ENCODE data around the gene SPRED2. TPM values are rescaled to one million over a fixed set of nuclear protein-coding genes. Genes with fewer than 3 reads are reported as not detected.

Gene SPRED2, protein sequence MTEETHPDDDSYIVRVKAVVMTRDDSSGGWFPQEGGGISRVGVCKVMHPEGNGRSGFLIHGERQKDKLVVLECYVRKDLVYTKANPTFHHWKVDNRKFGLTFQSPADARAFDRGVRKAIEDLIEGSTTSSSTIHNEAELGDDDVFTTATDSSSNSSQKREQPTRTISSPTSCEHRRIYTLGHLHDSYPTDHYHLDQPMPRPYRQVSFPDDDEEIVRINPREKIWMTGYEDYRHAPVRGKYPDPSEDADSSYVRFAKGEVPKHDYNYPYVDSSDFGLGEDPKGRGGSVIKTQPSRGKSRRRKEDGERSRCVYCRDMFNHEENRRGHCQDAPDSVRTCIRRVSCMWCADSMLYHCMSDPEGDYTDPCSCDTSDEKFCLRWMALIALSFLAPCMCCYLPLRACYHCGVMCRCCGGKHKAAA
- polyA plus RNA-seq (2013, experiment 1 of 2), result 14.5 TPM
- 19.8 TPM for polyA plus RNA-seq (2013, experiment 2 of 2)

DNA sequence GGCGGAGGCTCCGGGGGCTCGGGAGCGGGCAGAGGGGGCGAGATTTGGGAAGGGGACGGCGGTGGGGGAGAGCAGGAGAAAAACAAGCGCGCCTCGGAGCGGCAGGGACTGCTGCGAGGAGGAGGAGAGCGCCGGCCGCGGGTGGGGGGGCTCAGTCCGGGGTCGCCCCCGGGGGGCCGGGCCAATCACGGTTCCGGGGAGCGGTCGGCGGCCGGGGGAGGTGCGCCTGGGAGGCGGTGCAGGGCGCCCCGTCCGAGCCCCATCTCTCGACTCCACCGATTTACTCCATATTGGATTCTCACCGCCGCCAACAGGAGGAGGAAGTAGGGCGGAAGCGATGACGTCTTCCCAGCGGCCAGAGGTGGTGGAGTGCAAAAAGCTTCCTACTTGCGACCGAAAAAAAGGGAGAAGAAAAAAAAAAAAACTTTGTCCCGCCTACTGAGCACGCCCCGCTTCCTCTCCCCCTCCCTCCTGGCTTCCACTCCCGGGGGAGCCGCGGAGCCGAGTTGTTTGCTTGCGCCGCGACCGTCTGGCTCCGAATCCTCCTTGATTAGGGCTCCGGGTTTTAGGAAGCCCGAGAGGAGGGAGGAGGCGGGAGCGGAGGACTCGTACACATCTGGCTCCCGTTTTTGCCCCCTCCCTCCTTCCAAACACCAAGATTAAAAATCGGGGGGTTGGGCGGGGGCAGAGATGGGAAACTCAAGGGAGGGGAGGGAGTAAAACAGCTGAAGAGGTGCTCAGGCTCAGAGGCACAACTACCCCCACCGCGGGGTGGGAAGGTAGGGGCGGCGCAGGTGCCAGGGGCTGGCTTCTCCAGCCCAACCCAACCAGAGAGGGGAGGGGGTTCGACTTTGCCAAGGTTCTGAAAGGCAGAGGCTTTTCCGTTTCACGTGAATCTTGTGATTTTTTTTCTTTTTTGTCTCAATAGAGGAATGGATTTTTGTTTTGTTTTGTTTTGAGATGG is at the start of gene SPRED2:
Gene SPRED2, minus strand, starts transcription at position 373 of the 964 bp plus-strand sequence. CDS start 612 bp downstream, outside the sequence.
- Histone ChIP-seq H3K9me3 (ENCODE audit: insufficient read depth, low read depth, low read length) (no peaks in the 10 kb centered on the region), H3K27ac (ENCODE audit: low read depth, low read length) (peak within 1 kb of the TSS; percentile 51; the same call in 1 of the 2 replicates), H3K9ac (ENCODE audit: low read depth, low read length) (peak within 1 kb of the TSS; percentile 69), H3K36me3 (ENCODE audit: insufficient read depth, low read length) (no peaks in the 10 kb centered on the region), H3K4me3 (ENCODE audit: low read length) (peak within 1 kb of the TSS; percentile 69), H3K27me3 (ENCODE audit: insufficient read depth, low read length) (peaks cover 51% of the 10 kb centered on the region), H3K4me1 (ENCODE audit: insufficient read depth, low read length) (peaks cover 20% of the 10 kb centered on the region)
- WGBS, result under 1% methylated on average over 61 of the region's 68 CpGs

- no CpG with 5 or more reads among the region's 2 CpGs for WGBS
Observed at GRCh38 chr2:65481961-65482360, 49.6 kb upstream of the SPRED2 start.

DNA sequence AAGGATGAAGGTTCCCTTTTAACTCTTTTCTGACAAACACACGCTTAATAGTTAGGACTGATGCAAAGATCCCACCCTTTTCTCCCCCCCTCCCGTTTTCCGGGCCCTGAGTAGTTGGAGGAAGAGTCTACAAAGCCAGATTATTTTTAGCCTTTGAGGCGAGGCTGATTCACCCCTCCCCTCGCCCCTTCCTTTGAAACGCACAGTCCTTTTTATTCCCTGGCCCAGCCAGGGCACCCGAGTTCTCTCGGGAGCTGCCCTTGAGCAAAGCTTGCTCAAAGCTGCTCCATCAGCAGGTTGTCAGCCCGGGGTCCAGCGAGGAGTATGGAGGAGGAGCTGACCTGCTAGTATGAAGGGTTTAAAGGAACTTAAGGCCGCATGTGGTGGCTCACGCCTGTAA is 47.1 kb upstream of the SPRED2 start:
- Histone ChIP-seq H3K9ac (ENCODE audit: low read depth, low read length) (no peak overlapping the region), H3K4me3 (ENCODE audit: low read length) (no peak overlapping the region), H3K4me1 (ENCODE audit: insufficient read depth, low read length) (no peaks in the 10 kb centered on the region), H3K27me3 (ENCODE audit: insufficient read depth, low read length) (no peaks in the 10 kb centered on the region), H3K36me3 (ENCODE audit: insufficient read depth, low read length) (no peaks in the 10 kb centered on the region), H3K9me3 (ENCODE audit: insufficient read depth, low read depth, low read length) (no peaks in the 10 kb centered on the region), H3K27ac (ENCODE audit: low read depth, low read length) (no peak overlapping the region)
- WGBS, result 65% methylated on average over 9 of the region's 12 CpGs

More at GRCh38 chr2:65481961-65482360, 49.6 kb upstream of the SPRED2 start:
- no peaks in the 10 kb centered on the region for H3K36me3 ChIP-seq (ENCODE audit: insufficient read depth, low read length)
- no peaks in the 10 kb centered on the region for H3K27me3 ChIP-seq (ENCODE audit: insufficient read depth, low read length)
- H3K27ac ChIP-seq (ENCODE audit: low read depth, low read length), result no peak overlapping the region
- H3K9ac ChIP-seq (ENCODE audit: low read depth, low read length), result no peak overlapping the region
- H3K9me3 ChIP-seq (ENCODE audit: insufficient read depth, low read depth, low read length), result no peaks in the 10 kb centered on the region
- no peaks in the 10 kb centered on the region for H3K4me1 ChIP-seq (ENCODE audit: insufficient read depth, low read length)
- no peak overlapping the region for H3K4me3 ChIP-seq (ENCODE audit: low read length)

GRCh38 chr2:65478498-65479135 is 46.2 kb upstream of the SPRED2 start:
- Histone ChIP-seq H3K9me3 (ENCODE audit: insufficient read depth, low read depth, low read length) (no peaks in the 10 kb centered on the region), H3K27me3 (ENCODE audit: insufficient read depth, low read length) (no peaks in the 10 kb centered on the region), H3K4me1 (ENCODE audit: insufficient read depth, low read length) (no peaks in the 10 kb centered on the region), H3K27ac (ENCODE audit: low read depth, low read length) (no peak overlapping the region), H3K9ac (ENCODE audit: low read depth, low read length) (no peak overlapping the region), H3K4me3 (ENCODE audit: low read length) (no peak overlapping the region), H3K36me3 (ENCODE audit: insufficient read depth, low read length) (no peaks in the 10 kb centered on the region)
- 93% methylated on average over 7 of the region's 7 CpGs for WGBS

DNA sequence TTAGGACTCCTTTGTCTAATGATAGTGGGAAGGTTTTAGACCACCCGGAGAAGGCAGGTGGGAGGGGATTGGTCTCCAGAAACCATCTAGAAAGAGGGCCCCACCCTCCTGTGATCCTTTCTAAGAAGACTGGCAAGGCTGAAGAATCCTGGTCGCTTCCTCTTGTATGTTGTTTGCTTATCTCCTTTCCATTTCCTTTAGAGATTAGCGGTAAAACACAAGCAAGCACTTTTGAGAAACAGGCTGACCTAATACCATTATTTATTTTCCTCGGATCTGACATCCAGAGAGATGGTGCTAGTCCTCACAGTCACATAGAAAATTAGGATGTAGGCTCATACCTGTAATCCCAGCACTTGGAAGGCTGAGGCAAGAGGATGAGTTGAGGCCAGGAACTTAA is 45.2 kb upstream of the SPRED2 start:
- Histone ChIP-seq H3K4me1 (ENCODE audit: insufficient read depth, low read length) (no peaks in the 10 kb centered on the region), H3K4me3 (ENCODE audit: low read length) (no peak overlapping the region), H3K9ac (ENCODE audit: low read depth, low read length) (no peak overlapping the region), H3K27ac (ENCODE audit: low read depth, low read length) (no peak overlapping the region), H3K9me3 (ENCODE audit: insufficient read depth, low read depth, low read length) (no peaks in the 10 kb centered on the region), H3K27me3 (ENCODE audit: insufficient read depth, low read length) (no peaks in the 10 kb centered on the region), H3K36me3 (ENCODE audit: insufficient read depth, low read length) (no peaks in the 10 kb centered on the region)
- 87% methylated on average over 4 of the region's 4 CpGs for WGBS

GRCh38 chr2:65476778-65477177 is 44.4 kb upstream of the SPRED2 start:
- H3K27ac ChIP-seq (ENCODE audit: low read depth, low read length), result no peak overlapping the region
- H3K4me3 ChIP-seq (ENCODE audit: low read length), result no peak overlapping the region
- H3K9me3 ChIP-seq (ENCODE audit: insufficient read depth, low read depth, low read length), result no peaks in the 10 kb centered on the region
- WGBS, result 95% methylated on average over 9 of the region's 9 CpGs
- H3K27me3 ChIP-seq (ENCODE audit: insufficient read depth, low read length), result no peaks in the 10 kb centered on the region
- no peaks in the 10 kb centered on the region for H3K36me3 ChIP-seq (ENCODE audit: insufficient read depth, low read length)
- no peak overlapping the region for H3K9ac ChIP-seq (ENCODE audit: low read depth, low read length)
- no peaks in the 10 kb centered on the region for H3K4me1 ChIP-seq (ENCODE audit: insufficient read depth, low read length)

DNA sequence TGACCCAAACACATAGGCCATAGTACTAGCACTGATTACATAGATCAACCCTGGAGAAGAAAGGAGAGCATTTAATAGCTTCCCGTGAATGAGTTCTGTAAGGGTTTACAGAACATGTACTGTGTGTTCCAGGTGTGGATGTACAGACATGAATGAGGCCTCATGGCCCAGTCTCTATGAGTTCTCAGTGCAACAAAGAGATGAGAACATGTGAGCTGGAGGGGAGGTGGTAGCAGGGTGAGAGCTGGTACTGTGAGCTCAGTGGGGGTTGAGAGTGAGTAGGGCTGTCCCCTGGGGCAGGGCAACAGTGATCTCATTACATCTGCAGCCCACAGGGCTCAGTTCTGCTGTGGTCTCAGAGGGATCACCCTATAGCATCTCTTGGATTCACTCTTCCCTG is 42.6 kb upstream of the SPRED2 start:
- no peaks in the 10 kb centered on the region for H3K4me1 ChIP-seq (ENCODE audit: insufficient read depth, low read length)
- 84% methylated on average over 1 of the region's 1 CpG for WGBS
- H3K27me3 ChIP-seq (ENCODE audit: insufficient read depth, low read length), result no peaks in the 10 kb centered on the region
- no peak overlapping the region for H3K4me3 ChIP-seq (ENCODE audit: low read length)
- no peak overlapping the region for H3K9ac ChIP-seq (ENCODE audit: low read depth, low read length)
- H3K9me3 ChIP-seq (ENCODE audit: insufficient read depth, low read depth, low read length), result no peaks in the 10 kb centered on the region
- H3K27ac ChIP-seq (ENCODE audit: low read depth, low read length), result no peak overlapping the region
- H3K36me3 ChIP-seq (ENCODE audit: insufficient read depth, low read length), result no peaks in the 10 kb centered on the region

DNA sequence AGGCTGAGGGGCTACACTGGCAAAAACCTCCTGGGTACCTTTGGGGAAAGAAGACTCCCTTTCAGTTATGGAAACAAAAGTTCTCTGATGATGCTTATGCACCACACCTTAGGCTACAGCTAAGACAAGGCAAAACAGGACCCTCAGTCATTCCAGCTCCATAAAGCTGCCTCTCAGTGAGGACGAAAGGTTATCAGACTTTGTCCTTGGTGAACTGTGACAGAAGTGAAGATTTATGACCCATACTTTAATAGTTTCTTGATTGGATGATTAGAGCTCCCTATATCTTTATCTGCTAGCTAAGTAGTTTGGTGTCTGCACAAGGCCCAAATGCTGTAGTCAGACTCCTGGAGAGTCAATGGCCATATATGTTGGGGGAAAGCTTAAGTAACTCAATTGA is 40.6 kb upstream of the SPRED2 start:
- 100% methylated on average over 1 of the region's 1 CpG for WGBS
- no peak overlapping the region for H3K4me3 ChIP-seq (ENCODE audit: low read length)
- no peak overlapping the region for H3K9ac ChIP-seq (ENCODE audit: low read depth, low read length)
- H3K9me3 ChIP-seq (ENCODE audit: insufficient read depth, low read depth, low read length), result no peaks in the 10 kb centered on the region
- H3K4me1 ChIP-seq (ENCODE audit: insufficient read depth, low read length), result no peaks in the 10 kb centered on the region
- H3K27ac ChIP-seq (ENCODE audit: low read depth, low read length), result no peak overlapping the region
- H3K27me3 ChIP-seq (ENCODE audit: insufficient read depth, low read length), result no peaks in the 10 kb centered on the region
- no peaks in the 10 kb centered on the region for H3K36me3 ChIP-seq (ENCODE audit: insufficient read depth, low read length)

- H3K36me3 ChIP-seq (ENCODE audit: insufficient read depth, low read length), result no peaks in the 10 kb centered on the region
- H3K4me3 ChIP-seq (ENCODE audit: low read length), result no peak overlapping the region
- no peak overlapping the region for H3K27ac ChIP-seq (ENCODE audit: low read depth, low read length)
- H3K27me3 ChIP-seq (ENCODE audit: insufficient read depth, low read length), result no peaks in the 10 kb centered on the region
- 94% methylated on average over 3 of the region's 3 CpGs for WGBS
- H3K9me3 ChIP-seq (ENCODE audit: insufficient read depth, low read depth, low read length), result no peaks in the 10 kb centered on the region
- H3K4me1 ChIP-seq (ENCODE audit: insufficient read depth, low read length), result no peaks in the 10 kb centered on the region
- no peak overlapping the region for H3K9ac ChIP-seq (ENCODE audit: low read depth, low read length)
Observed at GRCh38 chr2:65471409-65471808, 39.0 kb upstream of the SPRED2 start.

DNA sequence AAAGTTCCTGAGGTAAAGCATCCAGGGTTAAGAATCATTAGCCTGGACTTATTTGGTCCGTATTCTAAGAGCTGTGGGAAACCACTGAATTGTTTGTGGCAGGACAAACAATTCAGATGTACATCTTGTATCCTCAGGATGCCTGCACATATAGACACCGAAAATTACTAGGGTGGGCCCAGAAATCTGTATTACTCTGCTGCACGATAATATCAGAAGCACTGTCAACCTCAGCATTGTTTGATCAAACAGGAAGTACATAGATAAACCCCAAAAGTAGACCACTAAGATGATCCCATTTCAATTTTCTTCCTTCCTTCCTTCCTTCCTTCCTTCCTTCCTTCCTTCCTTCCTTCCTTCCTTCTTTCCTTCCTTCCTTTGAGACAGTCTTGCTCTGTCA is 34.2 kb upstream of the SPRED2 start:
- 97% methylated on average over 3 of the region's 3 CpGs for WGBS
- Histone ChIP-seq H3K9ac (ENCODE audit: low read depth, low read length) (no peak overlapping the region), H3K4me3 (ENCODE audit: low read length) (no peak overlapping the region), H3K9me3 (ENCODE audit: insufficient read depth, low read depth, low read length) (no peaks in the 10 kb centered on the region), H3K4me1 (ENCODE audit: insufficient read depth, low read length) (no peaks in the 10 kb centered on the region), H3K27me3 (ENCODE audit: insufficient read depth, low read length) (no peaks in the 10 kb centered on the region), H3K36me3 (ENCODE audit: insufficient read depth, low read length) (no peaks in the 10 kb centered on the region), H3K27ac (ENCODE audit: low read depth, low read length) (no peak overlapping the region)

GRCh38 chr2:65465857-65466256 is 33.5 kb upstream of the SPRED2 start:
- no peak overlapping the region for H3K27ac ChIP-seq (ENCODE audit: low read depth, low read length)
- H3K36me3 ChIP-seq (ENCODE audit: insufficient read depth, low read length), result no peaks in the 10 kb centered on the region
- H3K9me3 ChIP-seq (ENCODE audit: insufficient read depth, low read depth, low read length), result no peaks in the 10 kb centered on the region
- no peak overlapping the region for H3K9ac ChIP-seq (ENCODE audit: low read depth, low read length)
- H3K4me3 ChIP-seq (ENCODE audit: low read length), result no peak overlapping the region
- WGBS, result 80% methylated on average over 5 of the region's 5 CpGs
- H3K4me1 ChIP-seq (ENCODE audit: insufficient read depth, low read length), result no peaks in the 10 kb centered on the region
- H3K27me3 ChIP-seq (ENCODE audit: insufficient read depth, low read length), result no peaks in the 10 kb centered on the region
